Measurements from ENCODE around the gene UBE2Z.
"Not testable (repeated sequence)": the region's sequence is repeated elsewhere in the genome, so short reads cannot be mapped to it uniquely, and the experiment has no call there.

UBE2Z gene

DNA sequence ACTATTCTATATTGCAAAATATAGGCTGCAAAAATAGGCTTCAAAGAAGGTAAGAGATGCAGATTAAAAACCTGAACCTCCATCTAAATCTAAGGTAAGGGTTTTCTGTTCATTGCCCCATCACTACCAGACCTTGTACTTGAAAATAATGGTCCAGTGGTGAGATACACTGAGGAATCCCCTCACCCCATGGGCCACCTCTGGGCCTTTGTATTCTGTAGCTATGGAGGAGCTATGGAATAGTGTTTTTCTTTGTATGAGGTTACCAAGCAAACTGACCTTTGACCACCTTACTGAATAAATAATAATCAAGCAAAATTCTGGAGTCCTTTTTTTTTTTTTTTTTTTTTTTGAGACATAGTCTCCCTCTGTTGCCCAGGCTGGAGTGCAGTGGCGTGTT lies 4.8 kb upstream of the UBE2Z start:
- DNase-seq (ENCODE audit: extremely low read depth in 1 of 2, low read depth in 1 of 2), result no peak

GRCh38 chr17:48904428-48904827 lies 3.8 kb upstream of the UBE2Z start:
- DNase-seq (ENCODE audit: extremely low read depth in 1 of 2, low read depth in 1 of 2), result no peak

GRCh38 chr17:48905987-48906515 lies 2.2 kb upstream of the UBE2Z start:
- DNase-seq (ENCODE audit: extremely low read depth in 1 of 2, low read depth in 1 of 2), result no peak

DNA sequence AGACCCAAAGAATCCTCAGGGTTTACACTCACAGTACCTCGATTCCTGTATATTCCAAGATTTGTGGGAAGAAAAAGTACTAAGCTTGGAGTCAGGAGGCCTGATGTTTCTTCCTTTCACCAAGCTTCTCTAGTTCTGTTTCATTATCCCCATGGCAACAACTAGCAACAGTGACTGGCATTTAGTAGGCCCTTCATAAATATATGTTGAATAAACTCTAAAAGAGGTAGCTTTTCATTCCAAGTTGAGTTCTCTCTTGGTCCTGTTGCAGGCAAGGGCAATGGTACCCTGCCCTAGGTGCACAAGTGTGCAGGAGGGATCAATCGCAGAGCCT lies 527 bp upstream of the UBE2Z start:
- DNase-seq (ENCODE audit: extremely low read depth in 1 of 2, low read depth in 1 of 2), result no peak

DNA sequence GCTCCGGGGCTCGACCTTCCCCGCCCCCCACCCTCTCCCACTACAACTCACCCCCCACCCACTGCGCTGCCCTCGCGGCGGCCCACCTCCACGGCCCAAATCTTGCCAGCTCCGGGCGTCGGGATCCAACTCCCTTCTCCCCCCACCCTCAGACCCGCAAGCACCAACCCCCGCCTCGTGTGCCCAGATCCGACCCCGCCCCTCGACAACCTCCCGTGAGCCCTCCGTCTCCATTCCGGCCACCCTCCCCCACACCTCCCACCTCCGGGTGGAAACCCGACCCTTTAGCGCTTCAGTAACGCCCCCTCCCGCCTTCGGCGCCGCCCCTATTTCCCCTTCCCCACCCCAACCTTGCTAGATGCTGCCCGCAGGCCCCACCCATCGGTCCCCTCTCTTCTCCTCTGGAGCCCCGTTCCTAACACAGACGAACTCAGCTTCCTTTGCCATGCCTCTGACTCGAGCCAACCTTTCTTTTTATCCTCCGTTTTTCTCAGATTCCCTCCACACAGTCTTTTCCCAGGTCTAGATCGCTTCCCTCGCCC lies 717 bp downstream of the UBE2Z start:
- peak; percentile 88 to 96 for DNase-seq (ENCODE audit: extremely low read depth in 1 of 2, low read depth in 1 of 2)

GRCh38 chr17:48909783-48910182 lies 1.6 kb downstream of the UBE2Z start:
- DNase-seq (ENCODE audit: extremely low read depth in 1 of 2, low read depth in 1 of 2), result no peak

DNA sequence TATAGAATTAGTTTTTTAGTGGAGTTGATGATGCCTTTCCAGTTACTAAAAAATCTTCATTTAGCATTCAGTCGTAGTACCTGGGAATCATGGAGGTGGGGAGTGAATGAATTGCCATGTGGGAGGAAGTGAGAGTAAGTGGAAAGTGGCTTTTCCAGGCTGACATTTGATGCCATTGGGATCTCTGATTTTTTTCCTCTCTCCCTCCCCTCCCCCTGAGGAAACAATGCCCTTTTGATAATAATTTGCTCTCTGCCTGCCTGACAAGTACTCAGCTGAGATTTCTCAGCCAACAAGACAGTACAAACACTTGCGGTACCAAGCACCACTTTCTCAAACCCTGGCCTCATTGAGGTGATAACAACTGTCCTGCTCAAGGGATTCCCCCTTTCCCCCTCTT lies 2.2 kb downstream of the UBE2Z start:
- DNase-seq (ENCODE audit: extremely low read depth in 1 of 2, low read depth in 1 of 2), result no peak

- no peak for DNase-seq (ENCODE audit: extremely low read depth in 1 of 2, low read depth in 1 of 2)
Observed at GRCh38 chr17:48912476-48912875, 4.3 kb downstream of the UBE2Z start.

DNA sequence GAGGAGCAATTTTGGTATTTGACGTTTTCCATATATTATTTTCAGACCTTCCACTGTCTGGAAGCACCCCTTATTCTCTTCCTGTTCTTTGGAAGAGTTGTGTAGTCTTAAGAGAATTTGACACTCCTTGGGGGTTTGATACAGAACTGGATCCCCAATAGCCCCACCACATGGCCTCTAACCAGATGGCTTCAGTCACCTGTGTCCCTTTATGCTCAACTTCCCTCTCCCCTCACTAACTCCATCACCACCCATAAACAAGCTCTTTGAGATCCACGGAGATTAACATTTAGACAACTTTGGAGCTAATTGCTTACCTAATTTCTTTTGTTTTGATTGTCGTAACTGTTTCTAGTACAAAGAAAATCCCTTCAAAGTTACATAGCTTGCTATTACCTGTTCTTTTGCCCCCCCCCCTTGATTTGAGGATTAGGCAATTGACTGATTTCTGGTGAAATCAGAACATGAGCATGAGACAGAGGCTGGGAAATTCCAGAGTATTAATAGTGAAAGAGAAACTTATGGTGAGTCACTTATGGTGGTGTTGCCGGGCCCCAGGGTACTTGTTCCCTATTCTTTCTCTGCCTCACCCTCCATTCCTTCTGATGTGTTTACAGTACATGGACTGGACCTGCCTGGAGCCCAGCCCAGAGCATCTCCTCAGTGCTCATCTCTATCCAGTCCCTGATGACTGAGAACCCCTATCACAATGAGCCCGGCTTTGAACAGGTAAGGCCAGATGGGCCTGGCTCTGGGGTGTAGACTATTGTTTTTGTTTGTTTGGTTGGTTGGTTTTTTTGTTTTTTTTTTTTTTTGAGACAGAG lies 7.5 kb downstream of the UBE2Z start:
- DNase-seq (ENCODE audit: extremely low read depth in 1 of 2, low read depth in 1 of 2), result peak; percentile 23 to 52

GRCh38 chr17:48925251-48925990 lies 17.2 kb downstream of the UBE2Z start:
- DNase-seq (ENCODE audit: extremely low read depth in 1 of 2, low read depth in 1 of 2), result no peak

DNA sequence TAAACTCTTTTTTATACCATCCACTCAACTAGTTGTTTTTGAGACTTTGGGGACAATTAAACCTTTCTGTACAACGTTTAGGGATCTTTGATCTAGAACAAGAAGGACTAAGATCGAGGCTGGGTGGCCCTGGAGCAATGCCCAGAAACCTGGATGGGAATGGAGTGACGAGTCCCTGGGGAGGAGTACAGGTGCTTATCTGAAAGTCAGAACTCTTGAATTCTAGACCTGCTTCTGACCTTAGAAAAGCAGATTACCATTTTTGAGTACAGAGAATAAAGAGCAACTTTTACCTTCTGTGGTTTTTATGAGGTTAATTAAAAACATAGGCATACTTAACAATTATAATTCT lies 17.8 kb downstream of the UBE2Z start:
- DNase-seq (ENCODE audit: extremely low read depth in 1 of 2, low read depth in 1 of 2), result no peak

DNA sequence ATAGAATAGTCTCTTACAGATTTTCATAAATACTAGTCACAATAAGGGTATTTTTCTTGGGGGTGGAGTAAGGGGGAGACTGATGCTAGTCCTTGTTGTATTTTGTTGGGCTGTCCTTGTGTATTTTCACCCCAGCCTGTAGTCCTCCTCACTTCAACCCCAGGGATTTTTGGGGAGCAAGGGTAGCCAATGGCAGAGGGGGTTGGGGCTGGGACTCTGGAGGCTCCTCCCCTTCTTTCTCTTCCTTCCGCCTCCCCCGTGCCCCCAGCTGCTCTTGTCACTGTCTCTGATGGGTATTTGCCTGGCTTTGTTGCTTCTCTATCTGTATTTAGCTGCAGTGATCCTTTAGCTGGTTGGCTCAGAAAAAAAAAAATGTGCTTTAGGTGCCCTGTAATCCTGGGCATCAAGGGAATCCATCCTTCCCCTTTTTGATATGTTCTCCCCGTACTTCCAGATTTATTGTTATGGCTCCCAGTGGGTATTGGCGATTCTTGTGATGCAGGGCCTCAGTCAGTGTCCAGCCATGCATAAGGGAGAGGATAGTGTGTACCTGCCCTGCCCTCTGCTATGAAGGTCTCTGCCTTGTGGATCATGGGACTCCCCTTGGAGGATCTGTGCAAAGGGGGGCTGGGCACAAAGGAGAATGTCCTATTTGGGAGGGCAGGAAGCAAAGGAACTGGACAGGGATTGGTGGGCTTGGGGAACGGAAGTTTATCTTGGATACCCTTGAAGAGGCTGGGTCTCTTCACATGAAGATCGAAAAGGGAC lies 20.0 kb downstream of the UBE2Z start:
- DNase-seq (ENCODE audit: extremely low read depth in 1 of 2, low read depth in 1 of 2), result no peak

DNA sequence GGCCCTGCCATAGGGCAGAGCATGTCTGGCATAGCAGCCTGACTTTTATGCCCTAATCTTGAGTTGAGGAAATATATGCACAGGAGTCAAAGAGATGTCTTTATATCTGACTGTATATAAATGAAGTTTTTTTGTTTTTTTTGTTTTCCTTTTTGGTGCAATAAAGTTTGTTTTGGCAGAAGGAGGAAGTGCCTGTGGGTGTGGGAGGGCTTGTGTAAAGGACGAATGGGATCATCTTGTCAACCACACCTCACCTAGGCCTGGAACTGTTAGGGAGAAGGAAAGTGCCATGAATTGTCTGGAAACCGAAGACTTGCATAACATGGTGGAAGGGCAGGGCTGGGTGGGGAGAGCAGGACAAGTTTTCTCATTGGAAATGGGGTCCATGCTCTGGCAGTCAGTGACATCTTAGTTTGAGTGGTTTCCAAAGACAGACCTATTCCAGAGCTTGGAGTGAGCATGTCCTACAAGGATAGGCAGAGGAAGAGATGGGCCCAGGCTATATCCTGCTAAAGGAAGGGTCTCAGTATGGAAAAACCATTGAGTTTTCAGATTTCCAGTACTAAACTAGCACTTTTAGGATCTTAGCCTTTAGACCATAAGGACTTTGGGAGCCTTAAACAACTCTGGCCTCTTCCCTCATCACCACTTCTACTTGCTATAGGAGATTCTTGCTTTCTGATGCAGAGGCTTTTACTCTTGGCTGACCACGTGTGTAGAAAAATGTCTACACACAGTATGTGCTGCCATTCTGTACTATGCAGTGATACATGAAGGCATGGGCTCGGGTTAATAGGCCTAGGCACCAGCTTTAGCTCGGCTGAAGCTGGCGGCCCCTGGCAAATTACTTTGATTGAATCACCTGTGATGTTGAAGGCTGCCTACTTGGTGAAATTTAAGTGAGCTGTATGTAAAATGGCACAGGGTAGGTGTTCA lies 20.9 kb downstream of the UBE2Z start:
- DNase-seq (ENCODE audit: extremely low read depth in 1 of 2, low read depth in 1 of 2), result no peak

- DNase-seq (ENCODE audit: extremely low read depth in 1 of 2, low read depth in 1 of 2), result no peak
Observed at GRCh38 chr17:48929812-48930165, 21.6 kb downstream of the UBE2Z start.

DNA sequence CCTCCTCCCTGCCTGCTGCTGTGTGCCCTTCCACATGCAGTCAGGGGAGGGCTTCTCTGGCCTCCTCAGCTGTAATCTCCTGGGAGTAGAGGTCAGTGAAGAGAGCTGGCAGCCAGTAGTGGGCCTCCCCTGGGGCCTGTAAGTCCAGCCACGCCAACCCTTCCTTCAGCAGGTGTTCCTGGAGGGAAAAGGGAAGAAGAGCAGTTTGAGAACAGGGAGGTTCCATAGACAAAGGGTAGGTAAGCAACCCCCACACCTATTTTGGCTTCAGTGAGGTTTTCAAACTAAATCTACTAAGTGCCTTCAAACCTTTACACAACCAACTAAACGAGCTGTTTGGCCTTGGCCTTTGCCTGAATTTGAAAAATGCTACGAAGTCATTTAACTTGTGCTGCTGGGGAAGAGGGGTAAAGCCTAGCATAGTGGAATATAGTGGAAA lies 22.2 kb downstream of the UBE2Z start:
- no peak for DNase-seq (ENCODE audit: extremely low read depth in 1 of 2, low read depth in 1 of 2)

GRCh38 chr17:48933035-48933434 lies 24.8 kb downstream of the UBE2Z start:
- no peak for DNase-seq (ENCODE audit: extremely low read depth in 1 of 2, low read depth in 1 of 2)

DNA sequence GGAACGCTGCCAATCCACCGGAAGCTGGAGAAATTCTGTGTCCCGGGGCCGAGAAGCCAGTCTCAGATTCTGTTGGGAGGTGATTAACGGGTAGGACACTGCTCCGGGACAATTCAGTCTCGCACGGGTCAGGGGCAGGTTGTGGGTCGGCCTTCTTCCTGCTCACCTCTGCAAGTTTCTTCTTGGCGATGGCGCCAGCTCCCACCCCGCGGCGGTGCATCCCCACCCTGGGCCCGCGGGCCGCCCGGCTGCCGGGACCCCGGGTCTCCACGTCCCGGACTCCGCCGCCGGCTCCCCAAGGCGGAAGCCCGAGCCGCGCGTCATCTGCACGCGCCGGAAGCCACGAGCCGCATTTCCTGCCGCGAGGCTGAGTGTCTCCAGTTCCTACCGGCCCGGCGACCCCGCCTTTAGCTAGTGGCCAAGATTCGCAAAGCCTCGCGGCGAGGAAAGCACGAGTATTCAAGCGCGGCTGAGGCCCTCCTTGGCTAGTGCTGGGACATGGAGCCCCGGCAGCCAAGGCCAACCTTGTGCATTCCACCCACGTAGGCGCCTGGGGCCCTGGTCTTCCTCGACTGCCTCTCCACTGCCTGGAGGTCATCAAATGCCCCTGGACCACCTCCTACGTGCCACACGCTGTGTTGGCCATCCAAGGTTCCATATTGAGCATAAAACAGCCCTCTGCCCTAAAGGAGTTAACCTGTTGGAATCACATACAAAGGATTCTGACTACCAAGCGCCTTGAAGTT lies 36.5 kb downstream of the UBE2Z start, which contains the start of gene SNF8:
Gene SNF8, minus strand, starts transcription at position 328 of the 746 bp plus-strand sequence. Its CDS starts 108 bp downstream, at position 220.
- DNase-seq (ENCODE audit: extremely low read depth in 1 of 2, low read depth in 1 of 2), result peak; percentile 87 to 90

- not testable (repeated sequence) for DNase-seq (ENCODE audit: extremely low read depth in 1 of 2, low read depth in 1 of 2)
Observed at GRCh38 chr17:48945261-48945651, 37.0 kb downstream of the UBE2Z start.

DNA sequence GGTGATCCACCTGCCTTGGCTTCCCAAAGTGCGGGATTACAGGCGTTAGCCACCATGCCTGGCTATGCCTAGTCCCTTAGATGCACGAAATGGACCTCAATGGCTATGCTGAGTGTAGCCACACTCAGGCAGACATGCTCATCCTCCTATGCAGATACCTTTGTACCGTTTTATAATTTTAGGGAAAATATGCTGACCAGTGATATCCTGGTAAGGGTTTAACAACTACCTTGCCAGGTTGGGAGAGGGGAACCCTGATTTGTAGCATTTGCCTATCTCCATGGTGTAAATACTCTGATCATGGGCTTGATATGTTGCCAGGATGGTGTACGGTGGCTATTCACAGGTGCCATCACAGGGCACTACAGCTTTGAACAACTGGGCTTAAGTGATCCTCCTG lies 43.4 kb downstream of the UBE2Z start:
- no peak for DNase-seq (ENCODE audit: extremely low read depth in 1 of 2, low read depth in 1 of 2)

All from stimulated activated CD8-positive, alpha-beta memory T cell treated with anti-CD3 and anti-CD28 coated beads, Interleukin-7, amount 100 ng/mL, for 48 hours (primary cell).